ENCODE results near the gene POR. TPM values are rescaled to one million over a fixed set of nuclear protein-coding genes. Genes with fewer than 3 reads are reported as not detected.

POR gene
- total and polyA plus RNA-seq, 2 of the 8 experiments (the other 6 are each of a cell fraction or from before 2014, with no cell fraction given): 98.7 to 144 TPM

DNA sequence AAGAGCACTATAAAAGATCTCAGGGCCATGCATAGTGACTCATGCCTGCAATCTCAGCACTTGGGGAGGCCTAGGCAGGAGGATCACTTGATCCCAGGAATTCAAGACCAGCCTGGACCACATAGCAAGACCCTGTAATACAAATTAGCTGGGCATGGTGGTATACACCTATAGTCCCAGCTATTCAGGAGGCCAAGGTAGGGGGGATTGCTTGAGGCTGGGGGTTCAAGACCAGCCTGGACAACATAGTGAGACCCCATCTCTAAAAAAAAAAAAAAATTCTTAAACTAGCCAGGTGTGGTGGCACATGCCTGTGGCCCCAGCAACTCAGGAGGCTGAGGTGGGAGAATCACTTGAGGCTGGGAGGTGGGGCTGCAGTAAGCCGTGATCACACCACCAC lies 117.0 kb downstream of the POR start:
- Histone ChIP-seq H3K4ac (replicated peaks; ENCODE audit: insufficient read length, low read depth, low read length) (no peak overlapping the region), H4K8ac (ENCODE audit: extremely low read depth, insufficient read depth, low read length) (no peak overlapping the region)
- WGBS, 2 experiments (ENCODE audit: extremely low coverage in 1 of 2, insufficient coverage in 1 of 2, insufficient read length in 1 of 2, insufficient replicate concordance in 2 of 2, low coverage in 1 of 2, low lambda C conversion rate in 2 of 2, missing lambda C conversion rate in 1 of 2): 86% methylated on average over 1 of the region's 1 CpG; no CpG with 5 or more reads in 1 of the 2 experiments

More for the DNA sequence above, 117.0 kb downstream of the POR start:
- no peaks in the 10 kb centered on the region for H3K79me2 ChIP-seq (ENCODE audit: control insufficient read depth in 1 of 2, insufficient read depth in 2 of 2, low read length in 2 of 2)
- H3K27me3 ChIP-seq (replicated peaks in 1 of 4; ENCODE audit: control insufficient read depth in 3 of 4, extremely low read depth in 1 of 4, insufficient read depth in 3 of 4, low read length in 3 of 4): no peaks in the 10 kb centered on the region
- H3K4me2 ChIP-seq (ENCODE audit: insufficient read depth in 1 of 2, low read depth in 2 of 2, low read length in 2 of 2): no peak overlapping the region
- H3K4me3 ChIP-seq (ENCODE audit: extremely low read depth in 1 of 4, insufficient read depth in 2 of 4, low read depth in 3 of 4, low read length in 4 of 4): no peak overlapping the region
- no peak overlapping the region for H4K5ac ChIP-seq (ENCODE audit: insufficient read length, low read depth, low read length)
- H2BK12ac ChIP-seq (ENCODE audit: low read depth, low read length): no peak overlapping the region
- no peak overlapping the region for H2AFZ ChIP-seq (ENCODE audit: low read length)
- no peak overlapping the region for H2BK20ac ChIP-seq (ENCODE audit: low read length)
- H3K9ac ChIP-seq (replicated peaks in 1 of 4; ENCODE audit: extremely low read depth in 1 of 4, low read depth in 3 of 4, low read length in 3 of 4): no peak overlapping the region
- H3K56ac ChIP-seq (replicated peaks; ENCODE audit: insufficient read length, low read depth, low read length): no peak overlapping the region
- H3K36me3 ChIP-seq (ENCODE audit: control insufficient read depth in 2 of 4, insufficient read depth in 4 of 4, low read length in 3 of 4): peaks cover 0 to 3% (median 0%) of the 10 kb centered on the region in 4 experiments; a peak in 2 of 8 replicates
- H2BK15ac ChIP-seq (ENCODE audit: low read length): no peak overlapping the region
- H3K23ac ChIP-seq (ENCODE audit: insufficient read length): no peak overlapping the region
- H3K79me1 ChIP-seq (ENCODE audit: low read depth, low read length): no peaks in the 10 kb centered on the region; the same call in 1 of the 2 replicates
- H4K20me1 ChIP-seq (replicated peaks in 1 of 2; ENCODE audit: control insufficient read depth in 1 of 2, insufficient read depth in 2 of 2, low read length in 2 of 2): peaks cover 0 to 2% of the 10 kb centered on the region in 2 experiments
- no peak overlapping the region for H2AK5ac ChIP-seq (ENCODE audit: low read depth, low read length)
- no peak for FAIRE-seq
- no peak overlapping the region for H2BK5ac ChIP-seq (ENCODE audit: low read depth, low read length)
- no peaks in the 10 kb centered on the region for H3K23me2 ChIP-seq (ENCODE audit: low read depth, low read length)
- POLR2A ChIA-PET (ENCODE audit: partially characterized antibody): interaction anchor here (0.6 to 3.4 kb wide), 3 partner anchors 9 to 320 kb away, joined by 3 to 17 read pairs (median 3); partner anchors contain the start of genes MDH2 and STYXL1
- DNase-seq (ENCODE audit: low read depth in 1 of 2, low spot score in 2 of 2): no peak
- H3K4me1 ChIP-seq (replicated peaks in 1 of 4; ENCODE audit: control insufficient read depth in 3 of 4, insufficient read depth in 4 of 4, low read length in 3 of 4): no peaks in the 10 kb centered on the region
- no peak overlapping the region for H2BK120ac ChIP-seq (replicated peaks; ENCODE audit: low read depth, low read length)
- CTCF ChIA-PET (ENCODE audit: partially characterized antibody): interaction anchor here (1.1 kb wide), 1 partner anchor 231 kb away, joined by 4 read pairs; no protein-coding TSS in a partner anchor
- no peak overlapping the region for H3K14ac ChIP-seq (ENCODE audit: insufficient read length)
- H3K27ac ChIP-seq (ENCODE audit: low read depth, low read length): no peak overlapping the region
- no peak overlapping the region for H4K91ac ChIP-seq (replicated peaks; ENCODE audit: insufficient read length, low read length)
- no peak overlapping the region for H3K18ac ChIP-seq (ENCODE audit: extremely low read depth, low read length)
- no peaks in the 10 kb centered on the region for H3K9me3 ChIP-seq (ENCODE audit: insufficient read depth in 2 of 2, low read depth in 1 of 2, low read length in 1 of 2)
